Activated CD4-positive, alpha-beta T cell treated with anti-CD3 and anti-CD28 coated beads for 36 hours (primary cell): ENCODE data around the gene MTHFR. TPM values are rescaled to one million over a fixed set of nuclear protein-coding genes. Genes with fewer than 3 reads are reported as not detected.
"Not testable (repeated sequence)": the region's sequence is repeated elsewhere in the genome, so short reads cannot be mapped to it uniquely, and the experiment has no call there.

Experiments used
- ATAC-seq: fragments of 200-7000 bp; cut with Tn5 transposase; one replicate; pipeline ENCODE4 v1.10.0; 2021; ENCODE audit warnings: mild to moderate bottlenecking, moderate library complexity
- CTCF ChIA-PET: fragments of 350-600 bp; sonication (Branson Sonifier 250); formaldehyde crosslinking; loops from one replicate; lab custom pipeline; 2021; ENCODE audit warnings: antibody characterized with exemption; lab: Charles Lee
- POLR2A ChIA-PET: fragments of 350-600 bp; sonication (Branson Sonifier 250); formaldehyde crosslinking; loops from one replicate; lab custom pipeline; 2021; ENCODE audit warnings: antibody characterized with exemption, inconsistent platforms; lab: Charles Lee
- DNase-seq: peaks from one replicate; pipeline ENCODE4 v3.0.0-alpha.2; 2020
- H3K27ac Mint-ChIP-seq: one replicate; pipeline ENCODE4 v1.8.0; 2021; ENCODE audit warnings: mixed read lengths
- H3K27me3 Mint-ChIP-seq: one replicate; pipeline ENCODE4 v1.8.0; 2021; ENCODE audit warnings: mixed read lengths
- H3K36me3 Mint-ChIP-seq: one replicate; pipeline ENCODE4 v1.8.0; 2021; ENCODE audit warnings: low read depth, mixed read lengths
- H3K4me1 Mint-ChIP-seq: one replicate; pipeline ENCODE4 v1.8.0; 2021; ENCODE audit warnings: mixed read lengths
- H3K4me3 Mint-ChIP-seq: one replicate; pipeline ENCODE4 v1.8.0; 2021; ENCODE audit warnings: mild to moderate bottlenecking, moderate library complexity, mixed read lengths
- H3K9me3 Mint-ChIP-seq: one replicate; pipeline ENCODE4 v1.8.0; 2021; ENCODE audit warnings: low read depth, mixed read lengths
- intact Hi-C, 2 experiments: fragments of 100-400 bp; cut with DNase I in 1 of 2; cut with micrococcal nuclease in 1 of 2; formaldehyde crosslinking; loops; one replicate each; pipeline versions ENCODE4 v1.14.2 to v1.15.1; 2022 to 2024; cut with DNase I, micrococcal nuclease
- total RNA-seq, 2 experiments: library from RNA; stranded (reverse); gene quantifications; one replicate each; pipeline ENCODE4 v1.2.3, GENCODE V29; 2021

MTHFR gene
- total RNA-seq, 2 experiments from 2014 or later = 11.2 to 11.6 TPM

GRCh38 chr1:11804666-11805421, 920 bp downstream of the MTHFR start:
- peak; percentile 68 for DNase-seq
- H3K27ac Mint-ChIP-seq = peak overlapping the region; percentile 75

GRCh38 chr1:11803924-11804665, 1.7 kb downstream of the MTHFR start:
- not testable (repeated sequence) for DNase-seq, H3K27me3 Mint-ChIP-seq, H3K9me3 Mint-ChIP-seq, ATAC-seq
- H3K27ac Mint-ChIP-seq = peak overlapping the region; percentile 25
- H3K4me3 Mint-ChIP-seq = peak overlapping the region; percentile 87
- ChIA-PET POLR2A (interaction anchor here (1.0 to 1.8 kb wide), 2 partner anchors 15 to 104 kb away, joined by 3 to 21 read pairs; no protein-coding TSS in a partner anchor), CTCF (interaction anchor here (0.7 to 1.0 kb wide), 2 partner anchors 154 to 183 kb away, joined by 3 read pairs; no protein-coding TSS in a partner anchor)
- H3K4me1 Mint-ChIP-seq = peaks cover 54% of the 10 kb centered on the region
- peaks cover 22% of the 10 kb centered on the region for H3K36me3 Mint-ChIP-seq
- intact Hi-C loops = loop anchor here (2.0 to 10.0 kb wide), 4 partner anchors 149 to 1329 kb away; partner anchors contain the start of genes DFFA (in 1 of the 2), FBXO2 (in 1 of the 2), FBXO44 (in 1 of the 2) and PEX14 (in 1 of the 2)

More at GRCh38 chr1:11804666-11805421, 920 bp downstream of the MTHFR start:
- no peaks in the 10 kb centered on the region for H3K9me3 Mint-ChIP-seq
- H3K27me3 Mint-ChIP-seq = no peaks in the 10 kb centered on the region
- intact Hi-C loops = loop anchor here (2.0 to 10.0 kb wide), 5 partner anchors 150 to 1330 kb away; partner anchors contain the start of genes DFFA (in 1 of the 2), FBXO2 (in 1 of the 2), FBXO44 (in 1 of the 2) and PEX14 (in 1 of the 2)
- ChIA-PET CTCF (no interaction called here), POLR2A (no interaction called here)
- H3K36me3 Mint-ChIP-seq = peaks cover 24% of the 10 kb centered on the region
- no peak for ATAC-seq
- peak overlapping the region; percentile 87 for H3K4me3 Mint-ChIP-seq
- peaks cover 57% of the 10 kb centered on the region for H3K4me1 Mint-ChIP-seq

- peaks cover 22% of the 10 kb centered on the region for H3K36me3 Mint-ChIP-seq
- intact Hi-C loops = loop anchor here in 1 of 2 experiments (10.0 kb wide), 1 partner anchor 1328 kb away; the partner anchor contains the start of genes DFFA and PEX14
- DNase-seq (peak; percentile 85), ATAC-seq (peak; percentile 42)
- H3K9me3 Mint-ChIP-seq = no peaks in the 10 kb centered on the region
- H3K4me3 Mint-ChIP-seq = peak overlapping the region; percentile 67
- ChIA-PET CTCF (interaction anchor here (0.5 to 1.0 kb wide), 4 partner anchors 28 to 184 kb away, joined by 3 to 4 read pairs (median 3); no protein-coding TSS in a partner anchor), POLR2A (interaction anchor here (1.0 to 1.8 kb wide), 3 partner anchors 14 to 105 kb away, joined by 3 to 21 read pairs (median 3); no protein-coding TSS in a partner anchor)
- no peaks in the 10 kb centered on the region for H3K27me3 Mint-ChIP-seq
- H3K4me1 Mint-ChIP-seq = peaks cover 49% of the 10 kb centered on the region
- peak overlapping the region; percentile 60 for H3K27ac Mint-ChIP-seq
Measured at GRCh38 chr1:11802973-11803885, 2.5 kb downstream of the MTHFR start.

GRCh38 chr1:11802616-11802972, 3.2 kb downstream of the MTHFR start:
- peaks cover 43% of the 10 kb centered on the region for H3K4me1 Mint-ChIP-seq

GRCh38 chr1:11800756-11801433, 4.9 kb downstream of the MTHFR start:
- Mint-ChIP-seq H3K4me3 (no peak overlapping the region), H3K9me3 (no peaks in the 10 kb centered on the region), H3K27me3 (no peaks in the 10 kb centered on the region), H3K4me1 (peaks cover 33% of the 10 kb centered on the region), H3K27ac (no peak overlapping the region), H3K36me3 (peaks cover 22% of the 10 kb centered on the region)
- POLR2A ChIA-PET = no interaction called here
- intact Hi-C loops = loop anchor here in 1 of 2 experiments (10.0 kb wide), 1 partner anchor 1326 kb away; the partner anchor contains the start of genes DFFA and PEX14
- ATAC-seq (no peak), DNase-seq (no peak)
- CTCF ChIA-PET = no interaction called here

More at GRCh38 chr1:11802616-11802972, 3.2 kb downstream of the MTHFR start:
- Mint-ChIP-seq H3K36me3 (peaks cover 23% of the 10 kb centered on the region), H3K9me3 (no peaks in the 10 kb centered on the region), H3K27me3 (no peaks in the 10 kb centered on the region), H3K4me3 (peak overlapping the region; percentile 67), H3K27ac (peak overlapping the region; percentile 55)
- no peak for ATAC-seq
- intact Hi-C loops = loop anchor here in 1 of 2 experiments (10.0 kb wide), 1 partner anchor 1328 kb away; the partner anchor contains the start of genes DFFA and PEX14
- ChIA-PET POLR2A (interaction anchor here (1.0 to 1.8 kb wide), 2 partner anchors 72 to 106 kb away, joined by 3 to 21 read pairs; no protein-coding TSS in a partner anchor), CTCF (no interaction called here)
- DNase-seq = peak; percentile 20

- Mint-ChIP-seq H3K4me3 (no peak overlapping the region), H3K27me3 (no peaks in the 10 kb centered on the region), H3K27ac (no peak overlapping the region), H3K9me3 (no peaks in the 10 kb centered on the region), H3K36me3 (peaks cover 24% of the 10 kb centered on the region), H3K4me1 (peaks cover 33% of the 10 kb centered on the region)
- POLR2A ChIA-PET = no interaction called here
- ATAC-seq (no peak), DNase-seq (no peak)
- intact Hi-C loops = loop anchor here in 1 of 2 experiments (10.0 kb wide), 1 partner anchor 1326 kb away; the partner anchor contains the start of genes DFFA and PEX14
- CTCF ChIA-PET = no interaction called here
Measured at GRCh38 chr1:11800391-11800755, 5.4 kb downstream of the MTHFR start.

GRCh38 chr1:11799896-11800295, 5.9 kb downstream of the MTHFR start:
- ATAC-seq (no peak), DNase-seq (no peak)
- POLR2A ChIA-PET = no interaction called here
- Mint-ChIP-seq H3K27ac (no peak overlapping the region), H3K9me3 (no peaks in the 10 kb centered on the region), H3K4me1 (peaks cover 29% of the 10 kb centered on the region), H3K27me3 (no peaks in the 10 kb centered on the region), H3K36me3 (peaks cover 27% of the 10 kb centered on the region), H3K4me3 (no peak overlapping the region)
- CTCF ChIA-PET = no interaction called here
- intact Hi-C loops = loop anchor here in 1 of 2 experiments (10.0 kb wide), 1 partner anchor 1325 kb away; the partner anchor contains the start of genes DFFA and PEX14

GRCh38 chr1:11799099-11799498, 6.7 kb downstream of the MTHFR start:
- Mint-ChIP-seq H3K27ac (no peak overlapping the region), H3K4me1 (peaks cover 21% of the 10 kb centered on the region), H3K27me3 (no peaks in the 10 kb centered on the region), H3K9me3 (no peaks in the 10 kb centered on the region), H3K36me3 (peaks cover 30% of the 10 kb centered on the region), H3K4me3 (no peak overlapping the region)
- intact Hi-C loops = no loop called here
- DNase-seq = no peak
- CTCF ChIA-PET = interaction anchor here (1.2 kb wide), 1 partner anchor 14 kb away, joined by 4 read pairs; no protein-coding TSS in a partner anchor
- POLR2A ChIA-PET = no interaction called here
- ATAC-seq = no peak

GRCh38 chr1:11797525-11798216, 8.1 kb downstream of the MTHFR start:
- Mint-ChIP-seq H3K4me3 (no peak overlapping the region), H3K27ac (no peak overlapping the region), H3K4me1 (peaks cover 7% of the 10 kb centered on the region), H3K36me3 (peaks cover 28% of the 10 kb centered on the region), H3K9me3 (no peaks in the 10 kb centered on the region), H3K27me3 (no peaks in the 10 kb centered on the region)
- no peak for ATAC-seq
- no peak for DNase-seq
- intact Hi-C loops = no loop called here
- ChIA-PET POLR2A (interaction anchor here (0.7 kb wide), 1 partner anchor 128 kb away, joined by 3 read pairs; no protein-coding TSS in a partner anchor), CTCF (interaction anchor here (0.5 to 1.3 kb wide), 3 partner anchors 9 to 909 kb away, joined by 3 to 6 read pairs (median 4); partner anchors contain the start of genes CLCN6 and MTHFR)
